Esophagus squamous epithelium (tissue), 4 donors: ENCODE results near the gene UNC79.

ENCODE experiments used
- CTCF ChIP-seq, 6 experiments: fragments of 450-650 bp in 4 of 6; fragments of 200-600 bp in 2 of 6; sonication (generic) in 2 of 6; IDR thresholded peaks; one replicate each; pipeline ENCODE4 v1.5.1; 2016 to 2019; ENCODE audit warnings: antibody characterized with exemption in 6 of 6, mild to moderate bottlenecking in 4 of 6, moderate library complexity in 4 of 6
- POLR2A ChIP-seq, 4 donors: fragments of 450-650 bp; IDR thresholded peaks; one replicate each; pipeline ENCODE4 v1.6.1; 2017; ENCODE audit warnings: antibody characterized with exemption in 4 of 4, mild to moderate bottlenecking in 4 of 4, moderate library complexity in 3 of 4

GRCh38 chr14:93579178-93579577 lies 148.4 kb downstream of the UNC79 start:
- TF ChIP-seq CTCF (IDR thresholded peaks at IDR 0.05) (no peak), POLR2A (IDR thresholded peaks at IDR 0.05) (no peak)
